ENCODE results near the gene TARS1.

DNA sequence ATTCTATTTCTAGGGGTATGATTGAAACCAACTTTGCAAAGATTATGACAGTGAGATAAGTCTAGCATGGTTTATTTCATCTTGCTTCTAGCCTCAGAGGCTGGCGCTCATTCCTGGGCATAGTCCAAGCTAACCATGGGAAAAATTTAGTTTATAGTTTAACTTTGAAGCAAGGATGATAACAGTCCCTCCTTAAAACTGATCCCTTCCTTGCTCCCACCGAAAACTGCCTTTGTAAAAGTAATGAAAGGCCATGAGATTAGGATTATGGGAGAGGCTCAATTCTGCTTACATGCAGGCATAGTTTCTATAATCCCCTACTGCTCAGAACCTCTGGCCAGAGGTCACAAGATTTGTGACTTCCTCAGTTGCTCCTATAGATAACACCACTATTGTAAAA is 75.7 kb downstream of the TARS1 start:
- TF ChIP-seq, protein P1, sequence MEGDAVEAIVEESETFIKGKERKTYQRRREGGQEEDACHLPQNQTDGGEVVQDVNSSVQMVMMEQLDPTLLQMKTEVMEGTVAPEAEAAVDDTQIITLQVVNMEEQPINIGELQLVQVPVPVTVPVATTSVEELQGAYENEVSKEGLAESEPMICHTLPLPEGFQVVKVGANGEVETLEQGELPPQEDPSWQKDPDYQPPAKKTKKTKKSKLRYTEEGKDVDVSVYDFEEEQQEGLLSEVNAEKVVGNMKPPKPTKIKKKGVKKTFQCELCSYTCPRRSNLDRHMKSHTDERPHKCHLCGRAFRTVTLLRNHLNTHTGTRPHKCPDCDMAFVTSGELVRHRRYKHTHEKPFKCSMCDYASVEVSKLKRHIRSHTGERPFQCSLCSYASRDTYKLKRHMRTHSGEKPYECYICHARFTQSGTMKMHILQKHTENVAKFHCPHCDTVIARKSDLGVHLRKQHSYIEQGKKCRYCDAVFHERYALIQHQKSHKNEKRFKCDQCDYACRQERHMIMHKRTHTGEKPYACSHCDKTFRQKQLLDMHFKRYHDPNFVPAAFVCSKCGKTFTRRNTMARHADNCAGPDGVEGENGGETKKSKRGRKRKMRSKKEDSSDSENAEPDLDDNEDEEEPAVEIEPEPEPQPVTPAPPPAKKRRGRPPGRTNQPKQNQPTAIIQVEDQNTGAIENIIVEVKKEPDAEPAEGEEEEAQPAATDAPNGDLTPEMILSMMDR (IDR thresholded peaks at IDR 0.05) = no peak
- TF ChIP-seq POLR2AphosphoS5 (IDR thresholded peaks at IDR 0.05) (no peak), POLR2A (IDR thresholded peaks at IDR 0.05) (no peak)

All from sigmoid colon (tissue), 4 donors.